HG03571 (cell line): Measurements from ENCODE around the gene SDHAF4.
"Not testable (repeated sequence)": the region's sequence is repeated elsewhere in the genome, so short reads cannot be mapped to it uniquely, and the experiment has no call there.

Experiments used
- ATAC-seq: cut with Tn5 transposase; IDR thresholded peaks from one replicate; pipeline ENCODE4 v1.9.1; 2021; ENCODE audit not compliant: unreplicated experiment

Gene SDHAF4

DNA sequence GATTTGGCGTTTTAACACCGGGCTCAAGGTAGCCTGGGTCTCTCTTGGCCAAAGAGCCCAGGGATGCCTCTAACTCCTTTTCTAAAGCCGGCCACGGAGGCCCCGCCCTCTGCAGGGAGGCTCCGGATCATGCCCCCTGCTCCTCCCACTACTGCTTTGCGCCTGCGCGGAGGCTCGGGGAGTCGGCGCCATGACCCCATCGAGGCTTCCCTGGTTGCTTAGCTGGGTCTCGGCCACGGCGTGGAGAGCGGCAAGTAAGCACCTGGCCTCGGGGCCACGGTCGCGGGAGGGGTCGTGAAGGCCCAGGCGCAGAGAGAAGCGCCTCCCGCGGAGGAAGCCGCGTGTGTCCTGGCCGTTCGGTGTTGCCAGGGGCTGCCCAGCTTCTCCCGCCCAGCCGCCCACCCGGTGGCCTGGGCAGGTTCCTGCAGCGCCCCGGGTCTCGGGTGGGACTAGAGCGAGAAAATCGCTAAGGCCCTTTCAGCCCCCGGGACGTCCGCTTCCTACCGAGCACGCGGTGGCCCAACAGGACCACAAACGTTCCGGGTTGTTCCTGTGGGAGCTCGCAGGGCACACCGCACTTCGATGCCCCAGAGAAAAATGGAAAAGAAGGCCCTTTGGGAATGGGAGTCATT, at the start of gene SDHAF4:
Gene SDHAF4 (plus strand): TSS at position 180 of the 632 bp plus-strand sequence. CDS start 11 bp downstream, at position 191.
- peak; percentile 99 for ATAC-seq

- no peak for ATAC-seq
These were observed 48.0 kb upstream of the SDHAF4 start for GRCh38 chr6:70518723-70519122.

- no peak for ATAC-seq
These were observed 46.2 kb upstream of the SDHAF4 start for GRCh38 chr6:70520575-70520974.

DNA sequence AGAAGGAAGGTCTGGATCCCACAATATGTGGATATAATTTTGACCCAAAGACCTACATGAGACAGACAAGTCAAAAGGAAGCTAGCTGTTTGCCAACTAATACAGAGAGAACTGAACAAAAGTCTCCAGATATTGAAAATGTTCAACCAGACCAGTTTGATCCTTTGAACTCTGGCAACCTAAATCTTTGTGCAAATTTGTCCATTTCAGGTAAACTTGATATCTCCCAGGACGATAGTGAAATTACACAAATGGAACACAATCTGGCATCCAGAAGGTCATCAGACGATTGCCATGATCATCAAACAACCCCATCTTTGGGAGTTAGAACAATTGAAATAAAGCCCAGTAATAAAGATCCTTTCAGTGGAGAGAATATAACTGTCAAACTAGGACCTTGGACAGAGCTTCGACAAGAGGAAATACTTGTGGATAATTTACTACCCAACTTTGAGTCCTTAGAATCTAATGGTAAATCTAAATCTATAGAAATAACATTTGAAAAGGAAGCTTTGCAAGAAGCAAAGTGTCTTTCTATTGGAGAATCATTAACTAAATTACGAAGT, 41.9 kb upstream of the SDHAF4 start:
- no peak for ATAC-seq

- ATAC-seq = no peak
These were observed 39.5 kb upstream of the SDHAF4 start for GRCh38 chr6:70527071-70527737.

GRCh38 chr6:70530023-70530422, 36.7 kb upstream of the SDHAF4 start:
- ATAC-seq = no peak

DNA sequence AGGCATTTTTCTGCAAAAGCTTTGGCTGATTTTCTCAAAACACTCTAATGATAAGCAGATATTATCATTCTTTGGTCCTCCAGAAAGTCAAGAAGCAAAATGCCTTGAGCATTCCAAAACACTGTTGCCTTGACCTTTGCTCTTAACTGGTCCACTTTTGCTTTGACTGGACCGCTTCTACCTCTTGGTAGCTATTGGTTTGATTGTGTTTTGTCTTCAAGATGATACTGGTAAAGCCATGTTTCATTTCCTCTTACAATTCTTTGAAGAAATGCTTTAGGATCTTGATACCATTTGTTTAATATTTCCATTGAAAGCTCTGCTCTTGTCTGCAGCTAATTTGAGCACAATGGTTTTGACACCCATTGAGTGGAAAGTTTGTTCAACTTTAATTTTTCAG, 35.6 kb upstream of the SDHAF4 start:
- no peak for ATAC-seq

DNA sequence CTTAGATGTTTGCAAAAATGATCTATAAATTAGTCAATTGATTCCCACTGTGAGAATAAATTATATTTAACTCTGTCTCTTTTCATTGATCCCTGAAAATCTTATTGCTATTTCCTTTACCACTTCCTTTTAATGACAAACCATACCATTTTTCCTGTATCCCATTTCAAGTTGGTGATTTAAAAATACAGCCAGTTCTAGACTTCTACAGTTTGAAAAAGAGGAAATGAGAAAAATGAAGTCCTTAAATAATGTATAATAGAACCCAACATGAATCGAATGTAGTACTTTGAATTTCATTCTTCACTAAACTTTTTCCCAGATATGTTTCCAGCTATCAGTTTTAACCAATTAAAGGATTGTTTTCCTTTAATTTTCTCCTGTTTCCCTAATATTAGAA, 29.5 kb upstream of the SDHAF4 start:
- ATAC-seq = no peak

GRCh38 chr6:70538376-70538775, 28.4 kb upstream of the SDHAF4 start:
- peak; percentile 72 for ATAC-seq

GRCh38 chr6:70547313-70547712, 19.4 kb upstream of the SDHAF4 start:
- no peak for ATAC-seq

- no peak for ATAC-seq
These were observed 18.8 kb upstream of the SDHAF4 start for GRCh38 chr6:70547905-70548304.

- ATAC-seq = no peak
These were observed 17.4 kb upstream of the SDHAF4 start for GRCh38 chr6:70549327-70549726.

DNA sequence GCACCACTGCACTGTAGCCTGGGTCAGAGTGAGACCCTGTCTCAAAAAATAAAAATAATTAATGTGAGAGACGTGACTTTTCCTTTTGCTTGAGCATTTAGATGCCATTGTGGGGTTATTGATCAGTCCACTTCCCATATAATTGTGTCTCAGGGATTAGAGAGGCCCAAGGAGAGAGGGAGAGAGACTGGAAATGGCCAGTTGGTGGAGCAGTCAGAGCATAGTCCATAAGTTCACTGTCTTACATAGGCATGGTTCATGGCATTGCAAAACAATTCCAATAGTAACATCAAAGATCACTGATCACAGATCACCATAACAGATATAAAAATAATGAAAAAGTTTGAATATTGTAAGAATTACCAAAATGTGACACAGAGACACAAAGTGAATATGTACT, 15.2 kb upstream of the SDHAF4 start:
- ATAC-seq = no peak

GRCh38 chr6:70552286-70552940, 14.3 kb upstream of the SDHAF4 start:
- not testable (repeated sequence) for ATAC-seq

DNA sequence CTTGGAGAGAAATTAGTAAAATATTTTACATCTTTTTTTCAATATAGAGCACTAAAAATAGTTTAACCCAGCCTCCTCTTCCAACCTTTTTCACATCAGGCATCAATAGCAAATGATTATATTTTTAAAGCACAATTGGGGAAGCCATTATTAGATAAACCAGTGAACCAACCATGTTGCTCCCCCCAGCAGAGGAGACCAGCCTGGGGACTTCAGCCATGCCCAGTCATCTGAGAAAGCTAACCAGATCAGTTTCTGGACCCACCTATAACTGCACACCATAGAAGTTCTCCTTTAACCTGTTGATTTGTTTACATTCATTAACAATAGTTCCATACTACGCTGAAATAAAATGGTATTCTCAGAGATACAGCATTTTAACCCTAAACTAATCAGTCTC, 13.8 kb upstream of the SDHAF4 start:
- ATAC-seq = no peak

- no peak for ATAC-seq
These were observed 8.7 kb upstream of the SDHAF4 start for GRCh38 chr6:70557998-70558397.

- ATAC-seq = not testable (repeated sequence)
These were observed 4.3 kb upstream of the SDHAF4 start for GRCh38 chr6:70562401-70562800.

DNA sequence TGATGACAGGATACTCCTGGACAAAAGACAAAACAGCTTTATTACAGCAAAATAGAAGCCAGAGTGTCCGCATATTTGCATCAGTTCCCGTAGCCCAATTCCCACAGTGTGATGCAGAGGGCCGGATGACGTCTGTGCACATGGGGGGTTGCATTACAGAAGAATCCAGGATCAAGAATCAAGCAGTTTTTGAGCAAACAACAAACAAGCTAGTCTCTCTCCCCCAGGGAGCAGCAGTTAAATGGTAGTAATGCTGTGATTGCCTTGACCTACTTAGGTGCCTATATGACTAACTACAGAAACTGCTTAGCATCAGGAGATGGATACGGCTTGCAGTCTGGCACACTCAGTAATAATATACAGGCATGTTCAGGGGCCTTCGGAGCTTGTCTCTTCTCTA, 3.2 kb upstream of the SDHAF4 start:
- no peak for ATAC-seq

GRCh38 chr6:70574643-70575042, 7.9 kb downstream of the SDHAF4 start:
- no peak for ATAC-seq

DNA sequence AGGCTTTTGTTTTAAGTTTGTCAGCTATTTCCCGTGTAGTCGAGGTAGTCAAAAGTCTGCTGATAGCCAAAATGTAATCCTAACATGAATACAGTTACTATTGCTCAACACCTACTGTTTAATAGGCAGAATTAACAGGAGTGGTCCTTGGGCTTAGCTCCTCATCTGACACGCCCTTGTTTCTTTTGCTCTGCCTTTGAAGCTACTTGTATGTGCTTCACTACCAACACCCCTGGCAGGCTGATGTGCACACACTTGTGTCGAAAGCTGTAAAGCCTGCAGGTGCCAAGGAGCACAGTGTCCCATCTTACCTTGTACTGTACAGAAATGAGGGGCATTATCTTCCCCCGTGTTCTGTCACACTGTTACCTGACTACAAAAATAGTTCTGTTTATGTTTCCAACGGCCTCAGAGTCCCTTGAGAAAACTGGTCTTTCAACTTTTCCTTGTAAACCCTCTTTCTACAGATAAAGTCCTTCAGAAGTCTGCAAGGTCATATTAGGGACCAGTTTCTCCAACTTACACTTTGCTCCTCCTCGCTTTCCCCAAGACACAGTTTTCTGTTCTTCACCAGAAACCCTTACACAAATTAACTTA, 9.3 kb downstream of the SDHAF4 start:
- ATAC-seq = no peak

GRCh38 chr6:70586114-70586513, 19.4 kb downstream of the SDHAF4 start:
- peak; percentile 54 for ATAC-seq

DNA sequence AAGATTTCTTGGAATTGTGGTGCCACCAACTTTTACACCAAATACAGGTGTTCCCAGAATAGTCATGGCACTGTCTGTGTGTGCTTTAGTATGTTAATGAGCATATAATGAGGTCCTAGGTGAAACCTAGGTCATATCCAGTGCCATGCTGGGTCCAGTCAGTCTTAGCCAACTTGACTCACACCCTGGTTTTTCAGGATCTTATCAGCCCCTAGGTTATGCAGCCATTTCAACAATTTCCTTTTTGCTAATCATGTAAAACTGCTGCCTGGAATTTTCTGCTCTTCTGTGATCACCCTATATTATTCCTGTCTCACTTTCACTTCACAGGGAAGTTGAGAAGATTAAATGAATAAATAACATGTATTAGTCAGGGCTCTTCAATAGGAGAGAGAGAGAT, 23.7 kb downstream of the SDHAF4 start:
- ATAC-seq = no peak
